Central memory CD4-positive, alpha-beta T cell (primary cell): ENCODE data around the gene AADACL4.
A peak's percentile ranks its signal among the peaks of the same experiment; 100 is the strongest.

Experiments used
- DNase-seq: peaks from one replicate; pipeline ENCODE4 v3.0.0; 2022
- total RNA-seq, 3 experiments: gene quantifications; one replicate each; lab custom pipeline; 2026; lab: John Stamatoyannopoulos, UW

Gene AADACL4
- 0 reads per million in 3 experiments for total RNA-seq

- no peak for DNase-seq
These were observed at the start of gene AADACL4 for GRCh38 chr1:12643785-12644184. Gene AADACL4, plus strand, starts transcription at chr1:12644085. Its CDS starts 462 bp downstream, at chr1:12644547.

- no peak for DNase-seq
These were observed 49.4 kb upstream of the AADACL4 start for GRCh38 chr1:12594490-12594889.

GRCh38 chr1:12594966-12595756 is 48.7 kb upstream of the AADACL4 start:
- DNase-seq = no peak

DNA sequence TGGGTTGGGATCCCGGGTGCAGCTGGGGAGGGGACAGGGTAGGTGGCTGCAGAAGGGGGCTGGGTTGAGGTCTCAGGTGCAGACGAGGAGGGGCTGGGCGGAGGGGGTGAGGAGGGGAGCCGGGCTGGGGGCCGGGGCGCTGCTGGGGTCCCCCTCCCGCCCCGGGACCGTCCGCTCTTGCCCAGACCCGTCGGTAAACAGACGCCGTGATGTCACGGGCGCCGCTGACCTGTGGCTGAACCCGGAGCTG is 48.2 kb upstream of the AADACL4 start:
- DNase-seq = no peak

DNA sequence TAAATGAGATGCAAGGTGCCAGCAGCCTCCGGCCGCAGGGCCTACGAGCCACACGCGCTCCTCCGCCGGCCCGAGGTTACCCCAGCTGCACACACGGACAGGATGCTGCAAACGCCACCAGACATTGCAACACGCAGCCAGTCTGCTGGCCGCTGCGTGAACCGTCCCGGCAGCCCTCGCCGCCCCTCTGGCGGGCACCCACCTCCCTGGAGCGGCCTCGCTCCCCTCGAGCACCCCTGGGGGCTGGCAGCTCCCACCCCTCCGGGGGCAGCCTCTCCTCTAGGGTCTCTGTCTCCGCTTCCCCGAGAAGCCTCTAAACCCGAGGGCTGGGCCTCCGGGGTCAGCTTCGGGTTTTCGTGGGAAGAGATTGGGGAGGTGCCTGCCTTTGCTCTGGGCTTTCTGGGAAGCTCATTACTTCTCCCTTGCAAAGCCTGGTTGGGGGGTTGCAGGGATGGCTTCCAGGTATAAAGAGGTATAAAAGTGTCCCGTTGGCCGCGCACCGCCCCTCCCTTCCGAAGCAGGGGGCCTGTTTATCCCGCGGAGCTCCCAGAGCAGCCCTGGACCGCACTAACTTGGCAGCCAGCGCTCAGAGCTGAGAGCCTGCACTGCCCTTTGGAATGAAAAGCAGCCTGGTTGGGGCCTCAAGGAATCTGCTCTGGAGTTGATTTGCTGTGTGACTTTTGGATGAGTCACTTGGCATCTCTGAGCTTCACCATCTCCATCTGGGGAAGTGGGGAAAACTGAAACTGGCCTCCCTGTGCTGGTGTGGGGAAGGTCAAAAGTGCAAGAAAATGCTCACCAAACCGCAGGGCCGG is 47.7 kb upstream of the AADACL4 start:
- no peak for DNase-seq

DNA sequence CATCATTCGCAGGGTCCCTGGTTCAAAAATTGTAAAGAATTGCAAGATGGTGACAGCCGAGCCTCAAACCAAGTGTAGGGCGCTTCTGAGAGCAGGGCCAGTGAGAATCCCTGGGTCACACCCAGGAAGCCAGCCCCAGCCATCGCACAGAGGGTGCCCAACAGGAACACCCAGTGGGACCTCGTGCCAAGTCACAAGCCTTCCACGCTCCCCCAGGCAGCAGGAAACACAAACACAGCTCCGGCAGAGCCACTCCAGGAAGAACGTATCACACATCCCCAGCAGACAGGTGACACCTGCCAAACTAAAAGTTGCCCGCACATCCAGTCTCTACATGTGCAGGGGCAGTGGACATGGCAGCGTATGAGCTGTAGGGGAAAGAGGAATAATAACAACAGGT is 46.1 kb upstream of the AADACL4 start:
- DNase-seq = no peak

GRCh38 chr1:12598974-12599373 is 44.9 kb upstream of the AADACL4 start:
- no peak for DNase-seq

- no peak for DNase-seq
These were observed 44.2 kb upstream of the AADACL4 start for GRCh38 chr1:12599657-12600056.

- no peak for DNase-seq
These were observed 43.5 kb upstream of the AADACL4 start for GRCh38 chr1:12600335-12600734.

- DNase-seq = peak; percentile 49
These were observed 42.8 kb upstream of the AADACL4 start for GRCh38 chr1:12600880-12601633.

DNA sequence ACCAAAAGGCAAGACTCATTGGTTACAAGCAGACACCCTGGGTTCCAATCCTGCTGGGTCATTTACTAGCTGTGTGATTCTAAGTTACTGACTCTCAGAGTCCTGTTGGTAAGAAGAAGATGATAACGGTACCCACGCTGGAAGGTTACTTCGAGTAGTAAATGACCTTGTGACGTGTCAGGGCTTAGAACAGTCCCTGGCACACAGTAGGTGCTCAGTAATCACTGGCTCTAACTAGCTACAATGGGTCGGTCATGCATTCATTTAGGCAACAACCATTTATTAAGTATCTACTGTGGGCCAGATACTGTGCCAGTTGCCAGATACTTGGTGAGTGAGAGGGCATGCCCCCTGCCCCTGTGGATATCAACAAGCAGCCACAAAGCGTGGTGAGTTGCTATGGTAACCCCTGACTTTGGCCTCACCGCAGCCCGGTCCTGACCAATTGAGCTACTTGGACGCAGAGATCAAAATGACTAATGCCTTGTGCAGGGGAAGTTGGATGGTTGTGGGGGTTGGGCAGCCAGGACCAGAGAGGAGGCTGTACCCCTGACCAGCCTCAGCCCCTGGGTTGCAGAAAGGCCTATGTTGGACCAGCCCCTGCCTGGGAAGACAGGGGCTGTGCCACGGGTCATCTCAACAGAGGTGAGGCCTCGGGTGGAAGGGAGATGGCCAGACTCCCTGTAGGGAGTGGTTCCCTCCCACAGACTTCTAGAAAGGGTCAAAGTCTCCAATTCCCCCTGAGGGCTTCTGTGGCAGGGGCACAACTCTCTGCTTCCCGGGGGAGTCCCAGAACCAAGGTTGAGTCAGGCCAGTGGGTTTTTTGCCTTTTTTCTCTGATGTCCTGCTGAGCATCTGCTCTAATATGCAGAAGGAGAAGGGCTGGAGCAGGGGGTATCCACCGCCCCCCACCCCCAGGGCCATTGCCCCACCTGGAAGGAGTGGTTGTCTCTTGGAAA is 41.9 kb upstream of the AADACL4 start:
- DNase-seq = no peak

DNA sequence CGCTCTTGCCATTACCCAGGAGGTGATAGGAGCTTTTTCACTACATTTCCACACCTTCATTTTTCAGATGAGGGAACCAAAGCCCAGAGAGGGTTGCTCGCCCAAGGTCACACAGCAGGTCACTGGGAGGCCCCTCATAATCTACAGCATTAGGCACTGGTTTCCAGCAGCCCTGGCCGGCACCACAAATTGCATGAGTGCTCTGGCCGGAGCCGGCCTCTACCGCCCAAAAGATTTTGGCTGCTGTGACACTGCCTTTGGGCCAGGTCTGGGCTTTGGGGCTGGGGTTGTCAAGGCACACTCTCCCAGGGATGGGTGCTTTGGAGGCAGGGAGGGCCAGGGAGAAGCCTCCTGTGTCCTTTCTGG is 41.2 kb upstream of the AADACL4 start:
- DNase-seq = no peak

GRCh38 chr1:12603224-12603623 is 40.7 kb upstream of the AADACL4 start:
- DNase-seq = no peak

GRCh38 chr1:12604114-12604874 is 39.6 kb upstream of the AADACL4 start:
- peak; percentile 72 for DNase-seq

DNA sequence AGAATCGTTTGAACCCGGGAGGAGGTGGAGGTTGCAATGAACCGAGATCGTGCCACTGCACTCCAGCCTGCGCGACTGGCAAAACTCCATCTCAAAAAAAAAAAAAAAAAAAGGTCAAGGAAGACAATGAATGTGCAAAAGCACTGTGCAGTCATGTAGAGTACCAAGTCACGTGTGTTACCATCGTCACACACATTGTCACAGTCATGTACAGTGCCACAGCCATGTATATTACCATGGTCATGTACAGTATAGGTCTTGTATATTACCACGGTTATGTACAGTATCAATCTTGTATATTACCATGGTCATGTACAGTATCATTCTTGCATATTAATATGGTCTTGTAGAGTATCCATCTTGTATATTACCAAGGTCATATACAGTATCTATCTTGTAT is 38.9 kb upstream of the AADACL4 start:
- no peak for DNase-seq

DNA sequence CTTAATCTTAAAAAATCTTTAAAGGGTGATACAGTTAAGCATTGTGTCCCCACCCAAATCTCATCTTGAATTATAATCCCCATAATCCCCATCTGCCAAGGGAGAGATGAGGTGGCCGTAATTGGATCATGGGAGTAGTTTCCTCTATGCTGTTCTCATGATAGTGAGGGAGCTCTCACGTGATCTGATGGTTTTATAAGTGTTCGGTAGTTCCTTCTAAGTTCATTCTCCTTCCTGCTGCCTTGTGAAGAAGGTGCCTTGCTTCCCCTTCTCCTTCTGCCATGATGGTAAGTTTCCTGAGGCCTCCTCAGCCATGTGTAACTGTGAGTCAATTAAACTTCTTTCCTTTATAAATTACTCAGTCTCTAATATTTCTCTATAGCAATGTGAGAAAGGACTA is 36.6 kb upstream of the AADACL4 start:
- no peak for DNase-seq

DNA sequence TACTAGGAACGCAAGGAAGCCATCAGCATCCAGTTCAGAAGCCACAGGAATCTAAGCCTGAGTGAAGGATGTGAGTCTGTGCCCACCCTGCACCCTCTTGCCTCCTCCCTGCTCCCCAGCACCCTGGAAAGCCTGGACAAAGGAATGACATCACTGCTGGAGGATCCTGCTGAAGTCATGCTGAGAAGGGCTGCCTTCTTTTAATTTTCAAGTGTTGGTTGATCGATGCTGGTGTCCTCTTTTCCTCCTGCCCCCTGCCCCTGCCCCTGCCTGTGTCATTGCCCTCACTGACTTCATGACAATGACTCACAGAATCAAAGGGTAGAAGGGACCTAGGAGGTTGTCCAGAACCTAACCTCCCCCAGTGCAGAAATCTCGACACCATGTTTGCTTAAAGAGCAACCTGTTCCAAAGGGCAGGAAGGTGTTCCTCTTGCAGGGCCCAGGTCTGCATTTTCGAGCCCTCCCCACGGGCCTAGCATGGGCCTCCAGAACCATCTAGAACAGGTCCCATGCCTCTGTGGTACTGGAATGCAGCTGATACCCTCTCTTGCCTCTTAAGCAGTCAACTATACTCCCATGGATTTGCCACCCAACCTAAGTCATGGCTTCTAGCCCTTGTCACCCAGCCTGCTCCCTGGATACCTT is 35.5 kb upstream of the AADACL4 start:
- no peak for DNase-seq

- no peak for DNase-seq
These were observed 34.3 kb upstream of the AADACL4 start for GRCh38 chr1:12609469-12610003.

DNA sequence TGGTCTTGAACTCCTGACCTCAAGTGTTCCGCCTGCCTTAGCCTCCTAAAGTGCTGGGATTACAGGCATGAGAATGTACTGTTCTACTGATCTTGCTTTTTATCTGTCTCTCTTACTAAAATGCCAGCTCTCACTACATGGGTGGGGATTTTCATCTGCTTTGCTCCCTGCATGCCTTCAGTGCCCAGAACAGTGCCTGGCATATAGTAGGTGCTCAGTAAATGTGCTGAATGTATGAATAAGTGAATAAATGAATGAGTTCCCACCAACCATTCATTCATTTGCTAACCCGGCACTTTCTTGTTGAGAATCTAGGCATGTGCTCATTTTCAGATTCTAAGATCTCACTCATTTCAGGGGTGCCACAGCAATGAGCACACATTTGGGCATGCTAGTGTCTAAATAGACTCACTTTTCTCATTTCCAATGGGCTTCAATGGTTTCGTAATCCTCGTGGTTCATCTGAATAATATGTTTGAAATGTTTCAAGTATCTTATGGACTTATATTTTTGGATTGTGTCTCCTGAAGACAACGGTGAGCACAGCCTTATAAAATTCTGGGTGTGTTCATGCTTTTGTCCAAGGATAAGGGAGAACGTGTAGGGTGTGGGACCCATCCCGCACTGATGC is 33.5 kb upstream of the AADACL4 start:
- DNase-seq = no peak

DNA sequence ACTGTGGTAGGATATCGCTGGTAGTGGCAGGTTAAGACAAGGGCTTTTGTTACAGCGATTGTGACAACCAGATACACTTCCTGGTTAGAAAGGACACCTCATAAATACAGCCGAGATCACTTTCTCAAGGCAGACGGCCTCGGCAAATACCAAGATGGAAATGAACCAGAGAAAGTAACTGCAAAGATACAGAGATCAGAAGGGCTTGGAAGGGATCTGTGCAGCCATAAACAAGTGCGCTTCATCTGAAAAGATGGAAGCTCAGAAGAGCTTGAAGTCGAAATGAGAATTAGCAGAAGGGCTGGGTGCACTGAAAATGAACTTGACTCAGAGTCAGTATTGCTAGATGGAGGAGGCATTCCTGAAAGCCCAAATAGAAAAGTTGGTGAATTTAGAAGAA is 32.9 kb upstream of the AADACL4 start:
- no peak for DNase-seq
